ENCODE data around the gene SHPK. TPM values are rescaled to one million over a fixed set of nuclear protein-coding genes. Genes with fewer than 3 reads are reported as not detected.

Gene SHPK
- total RNA-seq, 1 experiment from 2014 or later, result 20.0 TPM

GRCh38 chr17:3574231-3574630 lies 61.8 kb downstream of the SHPK start:
- DNase-seq (ENCODE audit: low spot score), result no peak
- Histone ChIP-seq H3K36me3 (ENCODE audit: insufficient read depth, low read length, poor library complexity, severe bottlenecking) (no peaks in the 10 kb centered on the region), H3K4me3 (ENCODE audit: low read depth, low read length, poor library complexity, severe bottlenecking) (no peak overlapping the region), H3K27me3 (replicated peaks; ENCODE audit: insufficient read depth, low read depth, low read length, poor library complexity) (no peaks in the 10 kb centered on the region), H3K27ac (ENCODE audit: low read depth, low read length, poor library complexity, severe bottlenecking) (no peak overlapping the region), H3K9me3 (ENCODE audit: low read depth, low read length, poor library complexity, severe bottlenecking) (no peaks in the 10 kb centered on the region), H3K4me1 (ENCODE audit: insufficient read depth, low read length, poor library complexity, severe bottlenecking) (no peaks in the 10 kb centered on the region)
- POLR2A ChIA-PET (ENCODE audit: low non-redundant PET), result no interaction called here
- no peak for TF ChIP-seq EZH2 (IDR thresholded peaks at IDR 0.05; ENCODE audit: borderline replicate concordance, low read depth, low read length, poor library complexity, severe bottlenecking)
- no peak for TF ChIP-seq CTCF (conservative IDR thresholded peaks at IDR 0.05; ENCODE audit: low read depth, low read length)
- BruUV-seq (replicated peaks), result no TSS peak
- intact Hi-C loops (cut with micrococcal nuclease; ENCODE audit: unreplicated experiment), result no loop called here
- CTCF ChIA-PET, result no interaction called here

- intact Hi-C loops (cut with micrococcal nuclease; ENCODE audit: unreplicated experiment), result no loop called here
- no peaks in the 10 kb centered on the region for H3K9me3 ChIP-seq (ENCODE audit: low read depth, low read length, poor library complexity, severe bottlenecking)
- no peak overlapping the region for H3K4me3 ChIP-seq (ENCODE audit: low read depth, low read length, poor library complexity, severe bottlenecking)
- no peak for DNase-seq (ENCODE audit: low spot score)
- CTCF ChIA-PET, result no interaction called here
- no peaks in the 10 kb centered on the region for H3K27me3 ChIP-seq (replicated peaks; ENCODE audit: insufficient read depth, low read depth, low read length, poor library complexity)
- POLR2A ChIA-PET (ENCODE audit: low non-redundant PET), result no interaction called here
- TF ChIP-seq CTCF (conservative IDR thresholded peaks at IDR 0.05; ENCODE audit: low read depth, low read length), result no peak
- no peak for TF ChIP-seq EZH2 (IDR thresholded peaks at IDR 0.05; ENCODE audit: borderline replicate concordance, low read depth, low read length, poor library complexity, severe bottlenecking)
- H3K4me1 ChIP-seq (ENCODE audit: insufficient read depth, low read length, poor library complexity, severe bottlenecking), result no peaks in the 10 kb centered on the region
- no peaks in the 10 kb centered on the region for H3K36me3 ChIP-seq (ENCODE audit: insufficient read depth, low read length, poor library complexity, severe bottlenecking)
- no peak overlapping the region for H3K27ac ChIP-seq (ENCODE audit: low read depth, low read length, poor library complexity, severe bottlenecking)
- BruUV-seq (replicated peaks), result no TSS peak
Measured at GRCh38 chr17:3573246-3574100, 62.6 kb downstream of the SHPK start.

GRCh38 chr17:3572231-3572630 lies 63.8 kb downstream of the SHPK start:
- Histone ChIP-seq H3K4me3 (ENCODE audit: low read depth, low read length, poor library complexity, severe bottlenecking) (no peak overlapping the region), H3K4me1 (ENCODE audit: insufficient read depth, low read length, poor library complexity, severe bottlenecking) (no peaks in the 10 kb centered on the region), H3K9me3 (ENCODE audit: low read depth, low read length, poor library complexity, severe bottlenecking) (no peaks in the 10 kb centered on the region), H3K27ac (ENCODE audit: low read depth, low read length, poor library complexity, severe bottlenecking) (no peak overlapping the region), H3K27me3 (replicated peaks; ENCODE audit: insufficient read depth, low read depth, low read length, poor library complexity) (no peaks in the 10 kb centered on the region), H3K36me3 (ENCODE audit: insufficient read depth, low read length, poor library complexity, severe bottlenecking) (no peaks in the 10 kb centered on the region)
- ChIA-PET POLR2A (ENCODE audit: low non-redundant PET) (no interaction called here), CTCF (interaction anchor here (0.6 kb wide), 1 partner anchor 22 kb away, joined by 11 read pairs; no protein-coding TSS in a partner anchor)
- BruUV-seq (replicated peaks), result no TSS peak
- no peak for DNase-seq (ENCODE audit: low spot score)
- TF ChIP-seq CTCF (conservative IDR thresholded peaks at IDR 0.05; ENCODE audit: low read depth, low read length), result no peak
- no peak for TF ChIP-seq EZH2 (IDR thresholded peaks at IDR 0.05; ENCODE audit: borderline replicate concordance, low read depth, low read length, poor library complexity, severe bottlenecking)
- intact Hi-C loops (cut with micrococcal nuclease; ENCODE audit: unreplicated experiment), result no loop called here
